WERI-Rb-1 (cell line): Measurements from ENCODE around the gene SDS.

Experiments
- DNase-seq: peaks from one replicate; pipeline ENCODE4 v3.0.0-alpha.2; 2020
- H3K27ac ChIP-seq: fragments of 250-450 bp; sonication (Bioruptor Pico); 2 replicates; pipeline ENCODE4 v1.5.1; 2020; ENCODE audit warnings: mild to moderate bottlenecking, moderate library complexity
- H3K27me3 ChIP-seq: fragments of 250-450 bp; sonication (Bioruptor Pico); 2 replicates; pipeline ENCODE4 v1.5.1; 2021; ENCODE audit warnings: mild to moderate bottlenecking, low read depth, moderate library complexity; ENCODE audit not compliant: insufficient read depth, severe bottlenecking
- H3K36me3 ChIP-seq: fragments of 250-450 bp; sonication (Bioruptor Pico); 2 replicates; pipeline ENCODE4 v1.5.1; 2020; ENCODE audit warnings: mild to moderate bottlenecking, moderate library complexity
- H3K4me3 ChIP-seq: 2 replicates; pipeline ENCODE4 v1.5.1; 2011; ENCODE audit warnings: low read depth, mild to moderate bottlenecking, control low read depth, low read length
- H3K9me3 ChIP-seq: fragments of 250-450 bp; sonication (Bioruptor Pico); 2 replicates; pipeline ENCODE4 v1.5.1; 2021; ENCODE audit warnings: mild to moderate bottlenecking, moderate library complexity; ENCODE audit not compliant: severe bottlenecking
- CTCF ChIP-seq: IDR thresholded peaks from 2 replicates; pipeline ENCODE4 v1.5.1; 2011; ENCODE audit warnings: low read depth, mild to moderate bottlenecking, control low read depth, inconsistent platforms, low read length

SDS gene

GRCh38 chr12:113386866-113387566, 16.7 kb downstream of the SDS start:
- Histone ChIP-seq H3K27me3 (no peaks in the 10 kb centered on the region), H3K4me3 (no peak overlapping the region), H3K9me3 (no peaks in the 10 kb centered on the region), H3K36me3 (peaks cover 32% of the 10 kb centered on the region), H3K27ac (no peak overlapping the region)
- no peak for DNase-seq
- TF ChIP-seq CTCF, result no peak

- Histone ChIP-seq H3K36me3 (peaks cover 40% of the 10 kb centered on the region), H3K9me3 (no peaks in the 10 kb centered on the region), H3K27me3 (no peaks in the 10 kb centered on the region), H3K27ac (no peak overlapping the region), H3K4me3 (no peak overlapping the region)
- no peak for TF ChIP-seq CTCF
- DNase-seq, result no peak
Measured at GRCh38 chr12:113385282-113385882, 18.3 kb downstream of the SDS start.

- no peak for DNase-seq
- no peak for TF ChIP-seq CTCF
- H3K27ac ChIP-seq, result no peak overlapping the region
- no peaks in the 10 kb centered on the region for H3K27me3 ChIP-seq
- H3K4me3 ChIP-seq, result no peak overlapping the region
- no peaks in the 10 kb centered on the region for H3K9me3 ChIP-seq
- H3K36me3 ChIP-seq, result peaks cover 42% of the 10 kb centered on the region
Measured at GRCh38 chr12:113384778-113385177, 18.9 kb downstream of the SDS start.

GRCh38 chr12:113382206-113382605, 21.5 kb downstream of the SDS start:
- TF ChIP-seq CTCF, result no peak
- Histone ChIP-seq H3K9me3 (no peaks in the 10 kb centered on the region), H3K4me3 (no peak overlapping the region), H3K27me3 (no peaks in the 10 kb centered on the region), H3K27ac (no peak overlapping the region), H3K36me3 (peaks cover 48% of the 10 kb centered on the region)
- DNase-seq, result no peak

GRCh38 chr12:113381220-113381619, 22.5 kb downstream of the SDS start:
- Histone ChIP-seq H3K36me3 (peaks cover 46% of the 10 kb centered on the region), H3K27me3 (no peaks in the 10 kb centered on the region), H3K27ac (no peak overlapping the region), H3K9me3 (no peaks in the 10 kb centered on the region), H3K4me3 (no peak overlapping the region)
- DNase-seq, result no peak
- no peak for TF ChIP-seq CTCF
